Panc1 (cell line): ENCODE results near the gene GLS.

ENCODE experiments used
- POLR2AphosphoS5 ChIP-seq: IDR thresholded peaks from 2 replicates; pipeline ENCODE4 v1.6.1; 2012; ENCODE audit warnings: mild to moderate bottlenecking, low read depth, low read length, moderate library complexity
- SIN3A ChIP-seq: IDR thresholded peaks from 2 replicates; pipeline ENCODE4 v1.6.1; 2012; ENCODE audit warnings: low read depth, mild to moderate bottlenecking, low read length, moderate library complexity, borderline replicate concordance; ENCODE audit not compliant: insufficient read depth
- TCF7L2 ChIP-seq: IDR thresholded peaks from 2 replicates; pipeline ENCODE4 v1.6.1; 2011; ENCODE audit warnings: mild to moderate bottlenecking, low read depth, low read length, inconsistent platforms
- TF ChIP-seq, protein P1 (sequence below): fragments of 450-650 bp; IDR thresholded peaks from 2 replicates; pipeline ENCODE4 v1.5.1; 2017; ENCODE audit warnings: mild to moderate bottlenecking
- TF ChIP-seq, protein P2 (sequence below), 2 experiments: IDR thresholded peaks; 2 replicates each; pipeline ENCODE4 v1.6.1; 2011 to 2012; ENCODE audit warnings: low read depth in 2 of 2, control low read depth in 1 of 2, low read length in 1 of 2, mild to moderate bottlenecking in 1 of 2, moderate library complexity in 1 of 2; ENCODE audit not compliant: insufficient read depth in 1 of 2

DNA sequence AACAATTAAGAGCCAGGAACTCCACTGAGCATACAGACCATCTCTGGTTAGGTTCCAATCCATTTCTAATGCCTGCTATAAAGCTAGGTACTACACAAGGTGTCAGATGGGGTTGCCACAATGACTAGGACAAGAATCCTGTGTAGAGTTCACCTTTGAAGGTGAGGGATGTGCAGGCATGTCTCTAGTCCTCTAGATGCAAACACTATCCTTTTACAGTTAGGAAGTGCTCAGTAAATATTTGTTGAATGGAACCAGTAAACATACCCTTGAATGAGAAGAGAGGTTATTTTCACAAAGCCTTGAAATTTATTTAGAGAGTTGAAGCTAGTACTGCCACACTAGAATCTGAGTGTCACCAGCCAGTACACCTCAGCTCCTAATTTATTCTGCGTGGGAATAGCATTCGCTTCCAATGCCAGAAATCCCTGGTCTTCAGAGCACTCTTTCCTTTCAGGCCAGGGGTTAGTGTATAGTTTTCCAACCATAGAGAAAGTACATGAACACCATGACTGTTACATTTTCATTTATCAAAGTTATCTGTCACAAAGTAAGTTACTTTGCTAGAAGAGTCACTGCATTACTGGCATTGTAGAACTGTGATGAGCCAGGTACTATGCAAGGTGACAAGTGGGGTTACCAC lies 85.1 kb downstream of the GLS start:
- no peak for TF ChIP-seq POLR2AphosphoS5
- no peak for TF ChIP-seq SIN3A
- TF ChIP-seq, protein P1, sequence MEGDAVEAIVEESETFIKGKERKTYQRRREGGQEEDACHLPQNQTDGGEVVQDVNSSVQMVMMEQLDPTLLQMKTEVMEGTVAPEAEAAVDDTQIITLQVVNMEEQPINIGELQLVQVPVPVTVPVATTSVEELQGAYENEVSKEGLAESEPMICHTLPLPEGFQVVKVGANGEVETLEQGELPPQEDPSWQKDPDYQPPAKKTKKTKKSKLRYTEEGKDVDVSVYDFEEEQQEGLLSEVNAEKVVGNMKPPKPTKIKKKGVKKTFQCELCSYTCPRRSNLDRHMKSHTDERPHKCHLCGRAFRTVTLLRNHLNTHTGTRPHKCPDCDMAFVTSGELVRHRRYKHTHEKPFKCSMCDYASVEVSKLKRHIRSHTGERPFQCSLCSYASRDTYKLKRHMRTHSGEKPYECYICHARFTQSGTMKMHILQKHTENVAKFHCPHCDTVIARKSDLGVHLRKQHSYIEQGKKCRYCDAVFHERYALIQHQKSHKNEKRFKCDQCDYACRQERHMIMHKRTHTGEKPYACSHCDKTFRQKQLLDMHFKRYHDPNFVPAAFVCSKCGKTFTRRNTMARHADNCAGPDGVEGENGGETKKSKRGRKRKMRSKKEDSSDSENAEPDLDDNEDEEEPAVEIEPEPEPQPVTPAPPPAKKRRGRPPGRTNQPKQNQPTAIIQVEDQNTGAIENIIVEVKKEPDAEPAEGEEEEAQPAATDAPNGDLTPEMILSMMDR, result no peak
- TF ChIP-seq, protein P2, sequence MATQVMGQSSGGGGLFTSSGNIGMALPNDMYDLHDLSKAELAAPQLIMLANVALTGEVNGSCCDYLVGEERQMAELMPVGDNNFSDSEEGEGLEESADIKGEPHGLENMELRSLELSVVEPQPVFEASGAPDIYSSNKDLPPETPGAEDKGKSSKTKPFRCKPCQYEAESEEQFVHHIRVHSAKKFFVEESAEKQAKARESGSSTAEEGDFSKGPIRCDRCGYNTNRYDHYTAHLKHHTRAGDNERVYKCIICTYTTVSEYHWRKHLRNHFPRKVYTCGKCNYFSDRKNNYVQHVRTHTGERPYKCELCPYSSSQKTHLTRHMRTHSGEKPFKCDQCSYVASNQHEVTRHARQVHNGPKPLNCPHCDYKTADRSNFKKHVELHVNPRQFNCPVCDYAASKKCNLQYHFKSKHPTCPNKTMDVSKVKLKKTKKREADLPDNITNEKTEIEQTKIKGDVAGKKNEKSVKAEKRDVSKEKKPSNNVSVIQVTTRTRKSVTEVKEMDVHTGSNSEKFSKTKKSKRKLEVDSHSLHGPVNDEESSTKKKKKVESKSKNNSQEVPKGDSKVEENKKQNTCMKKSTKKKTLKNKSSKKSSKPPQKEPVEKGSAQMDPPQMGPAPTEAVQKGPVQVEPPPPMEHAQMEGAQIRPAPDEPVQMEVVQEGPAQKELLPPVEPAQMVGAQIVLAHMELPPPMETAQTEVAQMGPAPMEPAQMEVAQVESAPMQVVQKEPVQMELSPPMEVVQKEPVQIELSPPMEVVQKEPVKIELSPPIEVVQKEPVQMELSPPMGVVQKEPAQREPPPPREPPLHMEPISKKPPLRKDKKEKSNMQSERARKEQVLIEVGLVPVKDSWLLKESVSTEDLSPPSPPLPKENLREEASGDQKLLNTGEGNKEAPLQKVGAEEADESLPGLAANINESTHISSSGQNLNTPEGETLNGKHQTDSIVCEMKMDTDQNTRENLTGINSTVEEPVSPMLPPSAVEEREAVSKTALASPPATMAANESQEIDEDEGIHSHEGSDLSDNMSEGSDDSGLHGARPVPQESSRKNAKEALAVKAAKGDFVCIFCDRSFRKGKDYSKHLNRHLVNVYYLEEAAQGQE (IDR thresholded peaks at IDR 0.05; ENCODE audit: insufficient read depth in 1 of 2, low read depth in 2 of 2, low read length in 1 of 2), result no peak
- no peak for TF ChIP-seq TCF7L2
